Activated CD8-positive, alpha-beta memory T cell treated with anti-CD3 and anti-CD28 coated beads, Interleukin-2, amount 10 ng/mL, durations not matched to agents 7 days and 5 days (primary cell): ENCODE results near the gene DUSP1. TPM values are rescaled to one million over a fixed set of nuclear protein-coding genes. Genes with fewer than 3 reads are reported as not detected.

Experiments used
- ATAC-seq: fragments of 150-1000 bp; cut with Tn5 transposase; one replicate; pipeline ENCODE4 v1.10.0; 2021; ENCODE audit warnings: moderate library complexity
- CTCF ChIA-PET: fragments of 350-600 bp; sonication (Branson Sonifier 250); formaldehyde crosslinking; loops from one replicate; lab custom pipeline; 2021; ENCODE audit warnings: antibody characterized with exemption; lab: Charles Lee
- DNase-seq: peaks from one replicate; pipeline ENCODE4 v3.0.0-alpha.2; 2020
- H3K27ac Mint-ChIP-seq: one replicate; pipeline ENCODE4 v1.8.0; 2021; ENCODE audit warnings: mild to moderate bottlenecking, mixed read lengths
- H3K27me3 Mint-ChIP-seq: one replicate; pipeline ENCODE4 v1.8.0; 2021; ENCODE audit warnings: mixed read lengths
- H3K36me3 Mint-ChIP-seq: one replicate; pipeline ENCODE4 v1.8.0; 2021; ENCODE audit warnings: mild to moderate bottlenecking, mixed read lengths
- H3K4me1 Mint-ChIP-seq: one replicate; pipeline ENCODE4 v1.8.0; 2021; ENCODE audit warnings: mixed read lengths
- H3K4me3 Mint-ChIP-seq: one replicate; pipeline ENCODE4 v1.8.0; 2021; ENCODE audit warnings: mild to moderate bottlenecking, moderate library complexity, mixed read lengths
- H3K9me3 Mint-ChIP-seq: one replicate; pipeline ENCODE4 v1.8.0; 2022; ENCODE audit warnings: low read depth, mixed read lengths
- total RNA-seq, 2 experiments: library from RNA; stranded (reverse); gene quantifications; one replicate each; pipeline ENCODE4 v1.2.3, GENCODE V29; 2021

DUSP1 gene
- total RNA-seq, 2 experiments from 2014 or later, result 6.5 to 32.5 TPM

DNA sequence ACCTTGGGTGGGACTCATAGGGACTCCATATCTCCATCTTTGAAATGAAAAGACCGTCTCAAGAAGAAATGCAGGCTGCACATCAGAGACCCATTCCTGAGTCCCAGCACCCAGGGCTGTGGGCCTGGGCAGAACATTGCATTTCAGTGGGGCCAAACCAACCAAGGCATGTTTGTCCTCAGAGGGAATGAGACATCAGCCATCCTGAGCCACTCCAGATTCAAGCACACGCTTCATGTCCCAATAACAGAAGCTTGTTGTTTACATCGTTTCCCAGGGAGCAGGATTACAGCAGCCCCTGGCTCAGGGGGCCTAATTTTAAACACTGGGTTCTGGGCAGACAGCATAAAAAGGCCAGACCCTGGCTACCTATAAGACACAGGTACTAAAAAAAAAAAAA lies 24.3 kb downstream of the DUSP1 start:
- H3K36me3 Mint-ChIP-seq, result no peaks in the 10 kb centered on the region
- H3K27ac Mint-ChIP-seq, result no peak overlapping the region
- H3K4me3 Mint-ChIP-seq, result no peak overlapping the region
- DNase-seq, result no peak
- CTCF ChIA-PET, result no interaction called here
- no peaks in the 10 kb centered on the region for H3K9me3 Mint-ChIP-seq
- H3K27me3 Mint-ChIP-seq, result no peaks in the 10 kb centered on the region
- H3K4me1 Mint-ChIP-seq, result peaks cover 9% of the 10 kb centered on the region
- no peak for ATAC-seq

DNA sequence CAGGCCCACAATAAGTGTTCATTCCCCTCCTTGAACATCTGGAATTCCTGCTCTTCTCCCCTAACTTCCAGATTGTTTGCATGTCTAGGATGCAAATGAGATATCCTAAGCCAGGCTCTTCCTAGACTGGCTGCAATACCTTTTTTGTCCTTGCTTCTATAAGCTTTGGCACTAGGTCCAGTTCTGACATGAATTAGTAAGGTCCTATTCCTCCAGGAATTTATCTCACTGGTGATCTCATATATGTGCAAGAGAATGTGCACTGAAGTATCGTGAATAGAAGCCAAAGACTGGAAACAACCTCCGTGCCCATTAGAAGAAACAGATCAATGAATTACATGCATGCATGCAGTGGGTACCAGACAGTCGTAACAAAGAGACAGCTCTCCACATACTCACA lies 25.2 kb downstream of the DUSP1 start:
- ATAC-seq (no peak), DNase-seq (no peak)
- Mint-ChIP-seq H3K27me3 (no peaks in the 10 kb centered on the region), H3K4me1 (peaks cover 7% of the 10 kb centered on the region), H3K27ac (no peak overlapping the region), H3K36me3 (no peaks in the 10 kb centered on the region), H3K9me3 (no peaks in the 10 kb centered on the region), H3K4me3 (no peak overlapping the region)
- CTCF ChIA-PET, result no interaction called here

DNA sequence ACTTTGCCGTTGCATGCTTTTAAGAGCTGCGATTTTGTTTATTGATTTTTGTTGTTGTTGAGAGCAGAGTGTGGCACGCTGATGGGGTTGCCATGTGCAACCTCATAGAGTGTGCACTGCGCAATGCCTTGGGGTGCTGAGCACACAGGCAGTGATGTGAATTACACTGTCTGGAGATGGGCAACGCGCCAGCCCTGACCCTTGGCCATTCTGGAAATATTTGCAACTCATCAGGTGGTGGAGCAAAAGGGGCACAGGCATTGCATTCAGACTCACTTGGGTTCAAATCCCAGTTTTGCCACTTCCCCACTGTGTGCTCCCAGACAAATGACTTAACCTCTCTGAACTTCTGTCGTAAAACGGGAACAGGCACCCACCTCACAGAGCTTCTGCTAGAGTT lies 25.6 kb downstream of the DUSP1 start:
- Mint-ChIP-seq H3K27ac (no peak overlapping the region), H3K4me1 (peaks cover 6% of the 10 kb centered on the region), H3K9me3 (no peaks in the 10 kb centered on the region), H3K27me3 (no peaks in the 10 kb centered on the region), H3K36me3 (no peaks in the 10 kb centered on the region), H3K4me3 (no peak overlapping the region)
- DNase-seq, result no peak
- CTCF ChIA-PET, result interaction anchor here (0.7 kb wide), 1 partner anchor 180 kb away, joined by 3 read pairs; no protein-coding TSS in a partner anchor
- ATAC-seq, result no peak

DNA sequence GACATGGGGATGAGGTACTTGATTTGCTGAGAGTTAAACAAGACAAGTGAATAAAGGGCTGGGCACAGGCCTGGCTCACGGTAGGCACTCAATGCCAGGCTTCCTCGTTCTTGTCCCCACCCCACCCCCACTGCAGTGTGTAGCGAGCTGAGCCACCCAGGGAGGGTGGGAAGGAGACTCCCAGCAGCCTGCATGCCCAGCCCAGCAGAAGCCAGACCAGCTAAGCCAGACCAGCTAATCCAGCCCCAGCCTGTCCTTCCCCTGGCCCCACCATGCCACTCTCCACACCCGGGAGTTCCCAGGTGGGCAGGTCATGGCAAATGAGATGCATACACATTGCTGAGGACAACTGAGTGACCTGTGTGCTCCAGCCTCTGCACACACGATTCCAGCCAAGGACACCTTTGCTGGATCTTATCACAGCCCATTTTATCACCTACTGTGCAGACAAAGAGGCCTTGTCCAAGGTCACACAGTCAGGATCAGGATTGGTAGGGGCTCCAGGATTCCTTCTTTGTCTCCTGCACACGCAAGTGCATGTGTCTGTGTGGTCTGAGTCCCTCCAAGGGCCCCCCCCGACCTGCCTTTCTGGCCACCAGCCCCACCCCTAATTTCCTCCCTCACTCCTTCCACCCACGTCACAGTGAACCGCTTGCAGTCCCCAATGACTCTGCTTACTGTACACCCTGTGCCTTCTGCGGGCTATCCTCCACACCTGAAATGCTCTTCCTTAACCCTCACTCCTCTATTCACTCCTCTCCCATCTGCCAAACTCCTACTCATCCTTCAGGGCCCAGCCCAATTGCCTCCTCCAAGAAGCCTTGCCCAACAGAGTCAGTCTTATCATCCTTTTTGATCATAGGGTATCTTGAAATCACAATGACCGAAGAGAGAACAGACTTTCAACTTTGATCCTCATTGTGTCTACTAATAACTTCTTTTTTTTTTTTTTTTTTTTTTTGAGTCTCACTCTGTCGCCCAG lies 26.6 kb downstream of the DUSP1 start:
- CTCF ChIA-PET, result interaction anchor here (0.7 kb wide), 1 partner anchor 181 kb away, joined by 3 read pairs; no protein-coding TSS in a partner anchor
- H3K27ac Mint-ChIP-seq, result no peak overlapping the region
- ATAC-seq (no peak), DNase-seq (no peak)
- no peak overlapping the region for H3K4me3 Mint-ChIP-seq
- no peaks in the 10 kb centered on the region for H3K27me3 Mint-ChIP-seq
- peaks cover 6% of the 10 kb centered on the region for H3K4me1 Mint-ChIP-seq
- no peaks in the 10 kb centered on the region for H3K36me3 Mint-ChIP-seq
- no peaks in the 10 kb centered on the region for H3K9me3 Mint-ChIP-seq

DNA sequence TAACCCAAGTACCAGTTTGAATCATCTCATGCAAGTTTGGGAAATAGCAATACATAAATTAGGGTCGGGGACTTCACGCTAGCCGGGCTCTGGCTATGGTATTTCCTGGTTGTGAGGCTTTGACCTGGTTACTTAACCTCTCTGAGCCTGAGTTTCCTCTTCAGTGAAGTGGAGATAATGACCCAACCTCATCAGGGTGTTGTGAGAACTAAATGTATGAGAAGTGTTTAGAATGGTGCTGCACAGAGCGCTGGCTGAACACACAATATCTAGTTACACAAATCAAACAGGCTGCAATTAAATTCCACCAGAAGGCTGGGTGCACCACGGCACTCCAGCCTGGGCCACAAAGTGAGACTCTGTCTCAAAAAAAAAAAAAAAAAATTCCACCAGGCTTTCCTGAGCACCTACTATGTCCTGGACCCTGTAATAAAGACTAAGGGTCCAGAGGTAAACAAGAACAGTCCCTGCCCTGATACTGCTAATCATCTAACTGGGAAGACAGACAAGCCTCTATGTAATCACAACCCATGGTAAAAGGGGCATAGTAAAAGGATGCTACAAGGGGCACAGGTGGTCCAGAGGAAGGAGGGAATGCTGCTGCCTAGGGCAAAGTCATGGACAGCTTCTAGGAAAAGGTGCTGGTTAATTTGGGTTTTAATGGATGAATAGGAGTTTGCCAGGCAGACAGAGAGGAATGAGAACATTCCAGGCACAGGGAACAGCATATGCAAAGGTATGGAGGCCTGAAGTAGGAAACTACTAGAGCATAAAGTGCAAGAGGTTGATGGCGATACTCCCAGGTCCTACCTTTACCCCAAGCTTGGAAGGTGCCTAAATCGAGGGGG lies 27.7 kb downstream of the DUSP1 start:
- Mint-ChIP-seq H3K27me3 (no peaks in the 10 kb centered on the region), H3K4me3 (no peak overlapping the region), H3K27ac (no peak overlapping the region), H3K4me1 (peaks cover 6% of the 10 kb centered on the region), H3K9me3 (no peaks in the 10 kb centered on the region), H3K36me3 (no peaks in the 10 kb centered on the region)
- ATAC-seq (no peak), DNase-seq (no peak)
- CTCF ChIA-PET, result interaction anchor here (1.3 kb wide), 1 partner anchor 11 kb away, joined by 3 read pairs; no protein-coding TSS in a partner anchor

DNA sequence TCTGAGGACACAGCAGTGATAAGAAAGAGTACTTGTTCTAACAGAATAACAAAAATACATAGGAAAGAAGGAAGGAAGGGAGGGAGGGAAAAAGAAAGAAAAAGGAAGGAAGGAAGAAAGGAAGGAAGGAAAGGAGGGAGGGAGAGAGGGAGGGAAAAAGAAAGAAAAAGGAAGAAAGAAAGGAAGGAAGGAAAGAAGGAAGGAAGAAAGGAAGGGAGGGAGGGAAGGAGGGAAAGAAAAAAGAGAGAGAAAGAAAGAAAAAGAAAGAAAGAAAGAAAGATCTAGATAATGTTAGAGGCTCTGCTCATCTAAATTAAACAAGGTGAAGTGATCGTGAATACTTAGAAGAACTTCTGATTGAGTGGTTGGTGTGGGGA lies 29.8 kb downstream of the DUSP1 start:
- Mint-ChIP-seq H3K27me3 (no peaks in the 10 kb centered on the region), H3K36me3 (no peaks in the 10 kb centered on the region), H3K4me3 (no peak overlapping the region), H3K27ac (no peak overlapping the region), H3K9me3 (no peaks in the 10 kb centered on the region), H3K4me1 (peaks cover 6% of the 10 kb centered on the region)
- ATAC-seq (no peak), DNase-seq (no peak)
- CTCF ChIA-PET, result interaction anchor here (1.4 kb wide), 1 partner anchor 191 kb away, joined by 4 read pairs; no protein-coding TSS in a partner anchor

DNA sequence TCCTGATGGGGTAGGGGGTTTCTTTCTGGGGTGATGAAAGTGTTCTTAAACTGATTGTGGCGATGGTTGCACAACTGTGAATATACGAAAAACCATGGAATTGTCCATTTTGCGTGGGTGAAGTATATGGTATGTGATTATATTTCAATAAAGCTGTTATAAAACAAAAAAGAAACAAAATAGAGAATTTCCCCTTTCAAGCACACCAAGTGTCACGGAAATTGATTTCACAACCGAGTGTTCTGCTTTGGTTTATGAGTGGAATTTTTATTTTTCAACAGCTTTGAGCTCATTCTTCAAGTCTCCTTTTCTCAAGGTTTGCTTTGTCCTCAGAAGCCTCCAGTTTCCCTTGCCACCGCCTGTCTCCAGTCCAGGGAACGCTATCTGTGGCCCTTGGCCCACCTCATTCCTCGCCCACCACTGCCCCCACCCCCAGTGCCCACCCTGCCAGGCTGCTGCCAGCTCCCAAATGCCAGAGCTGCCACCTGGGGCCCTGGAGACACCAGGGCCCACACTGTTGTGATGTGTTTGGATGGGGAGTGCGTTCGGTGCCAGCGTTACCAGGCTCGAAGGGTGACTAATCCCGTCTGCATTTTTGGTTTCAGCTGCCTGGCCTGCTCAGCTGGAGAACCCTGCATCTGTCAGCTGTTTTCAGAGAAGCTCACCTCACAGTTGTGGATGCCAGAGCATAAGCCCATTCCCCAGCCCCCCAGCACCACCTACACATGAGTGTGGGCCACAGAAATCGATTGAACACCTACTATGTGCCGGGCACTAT lies 30.4 kb downstream of the DUSP1 start:
- no peaks in the 10 kb centered on the region for H3K36me3 Mint-ChIP-seq
- CTCF ChIA-PET, result interaction anchor here (1.4 kb wide), 1 partner anchor 192 kb away, joined by 4 read pairs; no protein-coding TSS in a partner anchor
- peaks cover 6% of the 10 kb centered on the region for H3K4me1 Mint-ChIP-seq
- no peaks in the 10 kb centered on the region for H3K9me3 Mint-ChIP-seq
- no peaks in the 10 kb centered on the region for H3K27me3 Mint-ChIP-seq
- ATAC-seq, result no peak
- no peak overlapping the region for H3K4me3 Mint-ChIP-seq
- no peak overlapping the region for H3K27ac Mint-ChIP-seq
- no peak for DNase-seq

DNA sequence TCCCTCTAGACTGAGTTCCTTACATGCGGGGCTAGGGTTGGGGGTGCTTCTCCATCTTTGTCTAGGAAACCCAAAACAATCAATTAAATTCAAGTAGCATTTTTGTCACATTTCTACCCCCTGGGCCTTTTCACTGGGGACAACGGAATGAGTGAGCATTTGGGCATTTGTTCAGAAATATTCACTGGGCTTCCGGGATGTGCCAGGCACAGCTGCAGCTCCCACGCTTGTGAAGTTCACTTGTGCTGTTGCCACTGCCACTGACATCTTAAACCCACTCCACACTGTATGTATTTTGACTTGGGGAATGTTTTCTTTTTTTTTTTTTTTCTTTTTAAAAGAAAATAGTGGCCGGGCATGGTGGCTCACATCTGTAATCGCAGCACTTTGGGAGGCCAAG lies 31.6 kb downstream of the DUSP1 start:
- CTCF ChIA-PET, result no interaction called here
- Mint-ChIP-seq H3K36me3 (no peaks in the 10 kb centered on the region), H3K4me1 (peaks cover 4% of the 10 kb centered on the region), H3K9me3 (no peaks in the 10 kb centered on the region), H3K27ac (no peak overlapping the region), H3K27me3 (no peaks in the 10 kb centered on the region), H3K4me3 (no peak overlapping the region)
- ATAC-seq (no peak), DNase-seq (no peak)

DNA sequence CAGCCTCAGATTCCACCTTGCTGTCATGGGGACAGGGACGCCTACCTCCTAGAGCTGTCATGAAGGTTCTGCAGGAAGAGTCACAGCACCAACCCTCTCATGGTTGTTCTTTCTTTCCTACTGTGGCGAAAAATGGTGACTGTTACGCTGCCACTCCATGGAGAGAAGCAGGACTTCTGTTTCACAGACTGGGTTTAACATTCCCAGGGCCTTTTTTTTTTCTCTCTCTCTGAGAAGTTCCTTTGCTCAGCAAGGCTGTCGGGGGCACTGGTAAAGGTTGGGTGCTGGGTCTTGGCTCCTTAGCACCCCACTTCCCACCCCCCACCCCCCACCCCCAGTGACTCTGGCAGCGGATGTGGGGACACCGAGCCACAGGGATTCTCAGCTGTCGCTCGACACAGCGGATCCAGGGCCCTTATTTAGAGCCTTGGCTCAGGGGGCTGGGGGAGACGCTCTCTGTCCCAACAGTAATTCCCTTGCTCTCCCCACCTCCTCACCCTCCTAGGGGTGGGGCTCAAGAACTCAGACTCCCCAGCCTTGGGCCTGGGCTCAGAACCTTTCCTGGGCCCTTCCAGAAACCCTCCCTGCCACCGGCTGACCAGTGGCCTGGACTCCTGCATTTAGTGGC lies 34.4 kb downstream of the DUSP1 start:
- CTCF ChIA-PET, result no interaction called here
- Mint-ChIP-seq H3K36me3 (no peaks in the 10 kb centered on the region), H3K27ac (no peak overlapping the region), H3K9me3 (no peaks in the 10 kb centered on the region), H3K4me3 (no peak overlapping the region), H3K4me1 (peaks cover 2% of the 10 kb centered on the region), H3K27me3 (no peaks in the 10 kb centered on the region)
- ATAC-seq (no peak), DNase-seq (no peak)

DNA sequence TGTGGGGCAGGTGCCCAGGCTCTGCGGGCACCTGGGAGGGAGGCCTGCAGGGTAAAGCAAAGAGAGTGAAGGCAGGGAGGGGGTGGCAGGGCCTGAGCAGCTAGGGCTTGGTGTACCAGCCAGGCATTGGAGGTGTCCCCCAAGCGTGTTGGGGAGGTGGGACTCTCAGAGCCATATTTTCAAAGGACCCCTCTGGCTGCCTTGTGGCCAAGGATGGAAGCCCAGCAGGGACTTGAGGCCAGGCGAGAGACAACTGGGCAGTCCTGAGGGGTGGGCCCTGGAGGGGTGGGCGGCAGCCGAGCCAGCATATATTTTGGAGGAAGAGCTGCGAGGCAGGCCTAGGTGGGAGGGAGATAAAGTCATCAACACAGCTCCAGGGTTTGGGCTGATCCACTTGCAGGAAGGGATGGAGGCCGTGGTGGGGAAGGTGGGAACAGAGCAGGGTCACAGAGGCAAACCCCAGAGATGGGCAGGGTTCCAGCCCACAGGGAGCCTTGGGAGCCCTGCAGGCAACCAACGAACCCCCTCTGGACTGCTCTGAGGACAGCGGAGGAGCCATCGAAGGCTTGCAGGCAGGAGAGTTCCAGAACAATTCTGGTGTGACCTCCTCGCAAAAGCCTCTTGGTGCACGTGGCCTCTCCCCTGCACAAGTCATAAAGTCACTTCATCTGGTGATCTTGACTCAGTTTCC lies 35.7 kb downstream of the DUSP1 start:
- no peak for DNase-seq
- ATAC-seq, result no peak
- Mint-ChIP-seq H3K36me3 (no peaks in the 10 kb centered on the region), H3K27ac (no peak overlapping the region), H3K4me1 (no peaks in the 10 kb centered on the region), H3K9me3 (no peaks in the 10 kb centered on the region), H3K27me3 (no peaks in the 10 kb centered on the region), H3K4me3 (no peak overlapping the region)
- CTCF ChIA-PET, result no interaction called here

DNA sequence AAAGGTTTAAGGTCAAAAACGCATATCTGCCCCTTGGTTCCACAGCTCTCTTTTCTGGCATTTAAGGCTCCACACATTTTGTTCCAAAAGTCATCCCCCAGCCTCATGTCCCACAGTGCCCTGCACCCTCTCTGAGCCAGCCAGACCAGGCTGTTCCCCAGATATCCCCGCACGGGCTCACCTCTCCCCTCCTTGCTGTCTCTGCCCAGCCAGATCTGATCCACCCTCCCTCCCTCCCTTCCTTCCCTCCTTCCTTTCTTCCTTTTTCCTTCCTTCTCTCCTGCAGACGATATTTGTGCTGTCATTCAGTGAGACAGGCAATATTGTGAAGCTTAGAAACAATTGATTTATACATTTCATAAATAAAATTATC lies 37.0 kb downstream of the DUSP1 start:
- DNase-seq (no peak), ATAC-seq (no peak)
- no peak overlapping the region for H3K27ac Mint-ChIP-seq

More for the DNA sequence above, 37.0 kb downstream of the DUSP1 start:
- Mint-ChIP-seq H3K4me1 (no peaks in the 10 kb centered on the region), H3K36me3 (no peaks in the 10 kb centered on the region), H3K27me3 (no peaks in the 10 kb centered on the region), H3K9me3 (no peaks in the 10 kb centered on the region), H3K4me3 (no peak overlapping the region)
- CTCF ChIA-PET, result interaction anchor here (2.5 kb wide), 1 partner anchor 19 kb away, joined by 9 read pairs; no protein-coding TSS in a partner anchor
